HG02840 (cell line): Measurements from ENCODE around the gene SLC24A3.

ENCODE experiments used
- ATAC-seq: cut with Tn5 transposase; IDR thresholded peaks from one replicate; pipeline ENCODE4 v1.9.1; 2021; ENCODE audit warnings: mild to moderate bottlenecking, moderate library complexity, moderate number of reproducible peaks; ENCODE audit not compliant: unreplicated experiment, low FRiP score

Gene SLC24A3

GRCh38 chr20:19300395-19300794, 88.0 kb downstream of the SLC24A3 start:
- ATAC-seq: no peak

- no peak for ATAC-seq
These were observed 88.7 kb downstream of the SLC24A3 start for GRCh38 chr20:19301142-19301541.

- no peak for ATAC-seq
These were observed 89.4 kb downstream of the SLC24A3 start for GRCh38 chr20:19301843-19302242.

GRCh38 chr20:19302714-19303113, 90.3 kb downstream of the SLC24A3 start:
- no peak for ATAC-seq

- ATAC-seq: no peak
These were observed 91.9 kb downstream of the SLC24A3 start for GRCh38 chr20:19304389-19304788.

GRCh38 chr20:19304886-19305415, 92.5 kb downstream of the SLC24A3 start:
- ATAC-seq: no peak

- ATAC-seq: no peak
These were observed 95.7 kb downstream of the SLC24A3 start for GRCh38 chr20:19308146-19308545.

- no peak for ATAC-seq
These were observed 98.1 kb downstream of the SLC24A3 start for GRCh38 chr20:19310541-19310940.

GRCh38 chr20:19313342-19314069, 101.1 kb downstream of the SLC24A3 start:
- ATAC-seq: no peak

GRCh38 chr20:19314621-19315020, 102.2 kb downstream of the SLC24A3 start:
- no peak for ATAC-seq

- no peak for ATAC-seq
These were observed 105.0 kb downstream of the SLC24A3 start for GRCh38 chr20:19317237-19318069.

GRCh38 chr20:19318610-19319009, 106.2 kb downstream of the SLC24A3 start:
- ATAC-seq: no peak

GRCh38 chr20:19320005-19320404, 107.6 kb downstream of the SLC24A3 start:
- no peak for ATAC-seq

GRCh38 chr20:19321176-19321575, 108.7 kb downstream of the SLC24A3 start:
- ATAC-seq: no peak

GRCh38 chr20:19322061-19322985, 109.9 kb downstream of the SLC24A3 start:
- ATAC-seq: no peak

GRCh38 chr20:19327401-19327800, 115.0 kb downstream of the SLC24A3 start:
- ATAC-seq: no peak

GRCh38 chr20:19328676-19329075, 116.2 kb downstream of the SLC24A3 start:
- ATAC-seq: no peak

- ATAC-seq: no peak
These were observed 117.6 kb downstream of the SLC24A3 start for GRCh38 chr20:19330038-19330437.

- ATAC-seq: no peak
These were observed 118.3 kb downstream of the SLC24A3 start for GRCh38 chr20:19330731-19331130.

GRCh38 chr20:19333563-19333962, 121.1 kb downstream of the SLC24A3 start:
- no peak for ATAC-seq
